HEK293T (cell line): Measurements from ENCODE around the gene GJA4.

Experiments used
- ARNT ChIP-seq: fragments of 450-650 bp; IDR thresholded peaks from 2 replicates; pipeline ENCODE4 v1.6.1; 2017; ENCODE audit warnings: mild to moderate bottlenecking
- BHLHE40 ChIP-seq: fragments of 450-650 bp; IDR thresholded peaks from 2 replicates; pipeline ENCODE4 v1.6.1; 2016; ENCODE audit warnings: mild to moderate bottlenecking, moderate library complexity, borderline replicate concordance
- CTBP1 ChIP-seq: fragments of 450-650 bp; IDR thresholded peaks from 2 replicates; pipeline ENCODE4 v1.6.1; 2016; ENCODE audit warnings: borderline replicate concordance
- ELF4 ChIP-seq: fragments of 450-650 bp; IDR thresholded peaks from 2 replicates; pipeline ENCODE4 v1.6.1; 2017; ENCODE audit warnings: antibody characterized with exemption
- FOXA1 ChIP-seq: fragments of 450-650 bp; IDR thresholded peaks from 2 replicates; pipeline ENCODE4 v1.6.1; 2016; ENCODE audit warnings: mild to moderate bottlenecking
- FOXK2 ChIP-seq: fragments of 450-650 bp; IDR thresholded peaks from 2 replicates; pipeline ENCODE4 v1.6.1; 2016; ENCODE audit warnings: mild to moderate bottlenecking
- FOXM1 ChIP-seq: fragments of 450-650 bp; IDR thresholded peaks from 2 replicates; pipeline ENCODE4 v1.6.1; 2017; ENCODE audit warnings: mild to moderate bottlenecking, borderline replicate concordance
- PKNOX1 ChIP-seq: fragments of 450-650 bp; IDR thresholded peaks from 2 replicates; pipeline ENCODE4 v1.6.1; 2016
- SP1 ChIP-seq: fragments of 450-650 bp; IDR thresholded peaks from 2 replicates; pipeline ENCODE4 v1.6.1; 2017
- SUZ12 ChIP-seq: fragments of 450-650 bp; IDR thresholded peaks from 2 replicates; pipeline ENCODE4 v1.6.1; 2016; ENCODE audit warnings: mild to moderate bottlenecking
- TARDBP ChIP-seq: fragments of 450-650 bp; IDR thresholded peaks from 2 replicates; pipeline ENCODE4 v1.6.1; 2016

GRCh38 chr1:34779526-34779925 is 13.3 kb upstream of the GJA4 start:
- TF ChIP-seq BHLHE40 (no peak), SUZ12 (no peak), FOXK2 (no peak), TARDBP (no peak), ARNT (no peak), SP1 (no peak), PKNOX1 (no peak), FOXM1 (no peak), FOXA1 (no peak), ELF4 (no peak), CTBP1 (no peak)
